Measurements from ENCODE around the gene FGF19.

FGF19 gene

GRCh38 chr11:69732910-69733309 is 29.1 kb upstream of the FGF19 start:
- Mint-ChIP-seq H3K27me3 (peaks cover 69% of the 10 kb centered on the region), H3K27ac (ENCODE audit: low read depth) (no peak overlapping the region), H3K36me3 (ENCODE audit: insufficient read depth) (peaks cover 2% of the 10 kb centered on the region), H3K4me1 (no peaks in the 10 kb centered on the region), H3K9me3 (peaks cover 10% of the 10 kb centered on the region), H3K4me3 (no peak overlapping the region)
- ATAC-seq (replicated peaks; ENCODE audit: extremely low read depth, poor library complexity, severe bottlenecking) (no peak), DNase-seq (ENCODE audit: low spot score in 2 of 2) (no peak)

DNA sequence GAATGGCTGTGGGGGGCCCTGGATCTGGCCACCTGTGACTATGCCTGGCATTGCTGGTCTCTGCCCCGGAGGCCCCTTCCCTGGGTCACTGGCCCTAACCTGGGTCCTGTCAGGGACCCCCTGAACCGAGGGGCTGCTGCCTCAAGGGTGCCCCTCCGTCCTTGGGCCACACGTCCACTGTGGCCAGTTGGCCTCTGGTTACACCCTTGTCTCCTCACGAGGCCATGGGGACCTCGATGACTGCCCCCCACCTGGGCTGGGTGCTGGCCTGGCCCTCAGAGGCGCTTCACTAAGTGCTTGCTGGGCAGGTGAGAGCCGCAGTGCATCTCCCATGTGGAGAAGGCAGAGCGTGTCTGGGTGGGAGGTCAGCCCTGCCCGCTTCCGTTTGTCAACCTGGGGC is 27.3 kb upstream of the FGF19 start:
- no peaks in the 10 kb centered on the region for H3K4me1 Mint-ChIP-seq
- H3K9me3 Mint-ChIP-seq: peaks cover 10% of the 10 kb centered on the region
- H3K4me3 Mint-ChIP-seq: no peak overlapping the region
- H3K27ac Mint-ChIP-seq (ENCODE audit: low read depth): no peak overlapping the region
- no peak for ATAC-seq (replicated peaks; ENCODE audit: extremely low read depth, poor library complexity, severe bottlenecking)
- H3K27me3 Mint-ChIP-seq: peaks cover 87% of the 10 kb centered on the region
- no peak for DNase-seq (ENCODE audit: low spot score in 2 of 2)
- peaks cover 2% of the 10 kb centered on the region for H3K36me3 Mint-ChIP-seq (ENCODE audit: insufficient read depth)

DNA sequence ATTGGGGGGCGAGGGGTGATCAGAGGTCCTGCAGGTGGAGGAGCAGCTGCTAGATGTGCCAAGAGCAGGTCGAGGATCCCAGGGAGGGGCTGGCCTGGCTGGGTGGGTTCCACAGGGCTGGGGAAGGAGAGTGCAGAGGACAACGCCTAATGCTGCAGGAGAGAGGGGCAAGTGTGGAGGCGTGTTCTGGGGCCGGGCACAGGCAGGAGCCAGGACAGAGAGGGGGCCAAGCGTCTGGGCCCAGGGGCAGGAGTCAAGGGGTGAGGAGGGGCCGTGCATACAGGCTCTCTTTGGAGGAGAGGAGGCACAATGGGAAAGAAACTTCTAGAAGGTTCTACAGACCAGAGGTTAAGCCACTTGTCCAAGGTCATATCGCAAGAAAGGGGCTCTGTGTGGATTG is 26.7 kb upstream of the FGF19 start:
- ATAC-seq (replicated peaks; ENCODE audit: extremely low read depth, poor library complexity, severe bottlenecking) (no peak), DNase-seq (ENCODE audit: low spot score in 2 of 2) (no peak)
- Mint-ChIP-seq H3K27ac (ENCODE audit: low read depth) (no peak overlapping the region), H3K9me3 (peaks cover 10% of the 10 kb centered on the region), H3K4me1 (no peaks in the 10 kb centered on the region), H3K4me3 (no peak overlapping the region), H3K27me3 (peaks cover 93% of the 10 kb centered on the region), H3K36me3 (ENCODE audit: insufficient read depth) (peaks cover 2% of the 10 kb centered on the region)

- H3K4me3 Mint-ChIP-seq: no peak overlapping the region
- peaks cover 3% of the 10 kb centered on the region for H3K9me3 Mint-ChIP-seq
- H3K27ac Mint-ChIP-seq (ENCODE audit: low read depth): no peak overlapping the region
- no peak for DNase-seq (ENCODE audit: low spot score in 2 of 2)
- H3K4me1 Mint-ChIP-seq: no peaks in the 10 kb centered on the region
- H3K27me3 Mint-ChIP-seq: peaks cover 96% of the 10 kb centered on the region
- ATAC-seq (replicated peaks; ENCODE audit: extremely low read depth, poor library complexity, severe bottlenecking): no peak
- H3K36me3 Mint-ChIP-seq (ENCODE audit: insufficient read depth): no peaks in the 10 kb centered on the region
Observed at GRCh38 chr11:69729252-69729651, 25.4 kb upstream of the FGF19 start.

GRCh38 chr11:69727266-69727665 is 23.4 kb upstream of the FGF19 start:
- H3K36me3 Mint-ChIP-seq (ENCODE audit: insufficient read depth): no peaks in the 10 kb centered on the region
- no peaks in the 10 kb centered on the region for H3K4me1 Mint-ChIP-seq
- no peaks in the 10 kb centered on the region for H3K9me3 Mint-ChIP-seq
- H3K27me3 Mint-ChIP-seq: peaks cover 93% of the 10 kb centered on the region
- no peak overlapping the region for H3K27ac Mint-ChIP-seq (ENCODE audit: low read depth)
- ATAC-seq (replicated peaks; ENCODE audit: extremely low read depth, poor library complexity, severe bottlenecking): no peak
- H3K4me3 Mint-ChIP-seq: no peak overlapping the region
- no peak for DNase-seq (ENCODE audit: low spot score in 2 of 2)

DNA sequence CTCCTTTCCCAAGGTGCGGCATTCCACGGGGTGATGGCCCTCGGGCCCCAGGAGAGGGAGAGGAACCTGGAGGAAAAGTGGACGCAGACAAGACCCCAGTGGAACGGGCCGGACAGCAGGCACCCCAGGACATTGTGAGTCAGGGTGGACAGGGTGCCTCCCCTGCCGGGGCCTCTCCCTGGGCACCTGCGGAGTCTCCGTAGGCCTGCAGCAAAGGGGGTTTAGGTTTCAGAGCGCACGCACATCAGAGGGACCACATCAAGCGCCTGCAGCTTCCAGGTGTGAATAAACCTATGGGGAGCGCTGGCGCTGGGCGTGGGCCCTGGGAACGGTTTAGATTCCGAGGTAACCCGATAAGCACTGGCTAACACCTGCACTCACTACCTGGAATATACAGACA is 22.7 kb upstream of the FGF19 start:
- Mint-ChIP-seq H3K36me3 (ENCODE audit: insufficient read depth) (no peaks in the 10 kb centered on the region), H3K27ac (ENCODE audit: low read depth) (no peak overlapping the region), H3K4me3 (no peak overlapping the region), H3K9me3 (no peaks in the 10 kb centered on the region), H3K27me3 (peaks cover 93% of the 10 kb centered on the region), H3K4me1 (no peaks in the 10 kb centered on the region)
- DNase-seq (ENCODE audit: low spot score in 2 of 2) (no peak), ATAC-seq (replicated peaks; ENCODE audit: extremely low read depth, poor library complexity, severe bottlenecking) (no peak)

- no peak overlapping the region for H3K27ac Mint-ChIP-seq (ENCODE audit: low read depth)
- ATAC-seq (replicated peaks; ENCODE audit: extremely low read depth, poor library complexity, severe bottlenecking) (no peak), DNase-seq (ENCODE audit: low spot score in 2 of 2) (no peak)
- peaks cover 93% of the 10 kb centered on the region for H3K27me3 Mint-ChIP-seq
- no peak overlapping the region for H3K4me3 Mint-ChIP-seq
- no peaks in the 10 kb centered on the region for H3K36me3 Mint-ChIP-seq (ENCODE audit: insufficient read depth)
- no peaks in the 10 kb centered on the region for H3K9me3 Mint-ChIP-seq
- H3K4me1 Mint-ChIP-seq: no peaks in the 10 kb centered on the region
Observed at GRCh38 chr11:69726019-69726418, 22.2 kb upstream of the FGF19 start.

- Mint-ChIP-seq H3K4me3 (no peak overlapping the region), H3K27me3 (peaks cover 80% of the 10 kb centered on the region), H3K4me1 (peaks cover 5% of the 10 kb centered on the region), H3K27ac (ENCODE audit: low read depth) (no peak overlapping the region), H3K36me3 (ENCODE audit: insufficient read depth) (no peaks in the 10 kb centered on the region), H3K9me3 (no peaks in the 10 kb centered on the region)
- ATAC-seq (replicated peaks; ENCODE audit: extremely low read depth, poor library complexity, severe bottlenecking) (no peak), DNase-seq (ENCODE audit: low spot score in 2 of 2) (no peak)
Observed at GRCh38 chr11:69721745-69722144, 17.9 kb upstream of the FGF19 start.

DNA sequence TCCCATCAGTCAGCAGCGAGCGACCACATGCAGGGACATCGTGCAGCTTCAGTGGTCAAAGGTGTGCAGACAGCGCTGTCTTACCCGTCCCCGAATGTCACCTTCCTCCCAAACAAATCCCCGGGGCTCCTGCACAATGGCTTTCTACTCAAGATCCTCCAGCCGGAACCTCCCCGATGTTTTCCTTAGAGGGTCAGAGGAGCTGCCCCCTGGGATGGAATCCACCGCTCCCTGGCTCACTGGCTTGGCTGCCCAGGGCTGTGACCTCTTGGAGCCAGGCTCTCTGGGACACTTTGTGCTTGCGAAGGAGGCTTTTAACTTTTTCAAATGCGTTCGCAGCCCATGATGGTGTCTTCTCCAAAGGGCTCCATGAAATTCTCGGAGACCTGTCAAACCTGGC is 17.3 kb upstream of the FGF19 start:
- DNase-seq (ENCODE audit: low spot score in 2 of 2): no peak
- ATAC-seq (replicated peaks; ENCODE audit: extremely low read depth, poor library complexity, severe bottlenecking): no peak
- peaks cover 5% of the 10 kb centered on the region for H3K4me1 Mint-ChIP-seq
- no peak overlapping the region for H3K27ac Mint-ChIP-seq (ENCODE audit: low read depth)
- H3K4me3 Mint-ChIP-seq: no peak overlapping the region
- no peaks in the 10 kb centered on the region for H3K36me3 Mint-ChIP-seq (ENCODE audit: insufficient read depth)
- H3K27me3 Mint-ChIP-seq: peaks cover 74% of the 10 kb centered on the region
- no peaks in the 10 kb centered on the region for H3K9me3 Mint-ChIP-seq

GRCh38 chr11:69718912-69719311 is 15.1 kb upstream of the FGF19 start:
- Mint-ChIP-seq H3K27ac (ENCODE audit: low read depth) (no peak overlapping the region), H3K27me3 (peaks cover 57% of the 10 kb centered on the region)

GRCh38 chr11:69718147-69718546 is 14.3 kb upstream of the FGF19 start:
- no peak for DNase-seq (ENCODE audit: low spot score in 2 of 2)
- ATAC-seq (replicated peaks; ENCODE audit: extremely low read depth, poor library complexity, severe bottlenecking): no peak
- H3K4me1 Mint-ChIP-seq: peaks cover 5% of the 10 kb centered on the region
- no peak overlapping the region for H3K27ac Mint-ChIP-seq (ENCODE audit: low read depth)
- no peaks in the 10 kb centered on the region for H3K9me3 Mint-ChIP-seq
- H3K36me3 Mint-ChIP-seq (ENCODE audit: insufficient read depth): peaks cover under 1% of the 10 kb centered on the region
- H3K27me3 Mint-ChIP-seq: peaks cover 50% of the 10 kb centered on the region
- H3K4me3 Mint-ChIP-seq: no peak overlapping the region

More at GRCh38 chr11:69718912-69719311, 15.1 kb upstream of the FGF19 start:
- ATAC-seq (replicated peaks; ENCODE audit: extremely low read depth, poor library complexity, severe bottlenecking) (no peak), DNase-seq (ENCODE audit: low spot score in 2 of 2) (no peak)
- H3K4me1 Mint-ChIP-seq: peaks cover 5% of the 10 kb centered on the region
- H3K4me3 Mint-ChIP-seq: no peak overlapping the region
- no peaks in the 10 kb centered on the region for H3K9me3 Mint-ChIP-seq
- no peaks in the 10 kb centered on the region for H3K36me3 Mint-ChIP-seq (ENCODE audit: insufficient read depth)

GRCh38 chr11:69716891-69717747 is 13.3 kb upstream of the FGF19 start:
- Mint-ChIP-seq H3K4me3 (no peak overlapping the region), H3K9me3 (no peaks in the 10 kb centered on the region)

DNA sequence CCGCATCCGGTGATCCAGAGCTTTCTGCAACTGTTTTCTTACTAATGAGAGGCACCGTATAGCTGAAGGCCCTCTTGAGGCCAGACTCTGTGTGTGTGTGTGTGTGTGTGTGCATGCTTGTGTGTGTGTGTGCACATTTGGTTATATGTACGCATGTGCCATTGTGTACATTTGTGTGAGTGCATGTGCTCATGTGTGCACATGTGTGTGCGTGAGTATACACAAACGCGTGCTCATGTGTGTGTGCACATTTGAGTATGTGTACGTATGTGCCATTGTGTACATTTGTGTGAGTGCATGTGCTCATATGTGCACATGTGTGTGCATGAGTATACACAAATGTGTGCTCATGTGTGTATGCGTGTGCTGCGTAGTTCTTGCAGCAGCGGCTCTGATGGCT is 12.3 kb upstream of the FGF19 start:
- DNase-seq (ENCODE audit: low spot score in 2 of 2): no peak
- H3K4me1 Mint-ChIP-seq: peaks cover 15% of the 10 kb centered on the region
- peaks cover 2% of the 10 kb centered on the region for H3K36me3 Mint-ChIP-seq (ENCODE audit: insufficient read depth)
- ATAC-seq (replicated peaks; ENCODE audit: extremely low read depth, poor library complexity, severe bottlenecking): no peak
- H3K4me3 Mint-ChIP-seq: no peak overlapping the region
- H3K27me3 Mint-ChIP-seq: peaks cover 41% of the 10 kb centered on the region
- H3K27ac Mint-ChIP-seq (ENCODE audit: low read depth): no peak overlapping the region
- H3K9me3 Mint-ChIP-seq: no peaks in the 10 kb centered on the region

More at GRCh38 chr11:69716891-69717747, 13.3 kb upstream of the FGF19 start:
- ATAC-seq (replicated peaks; ENCODE audit: extremely low read depth, poor library complexity, severe bottlenecking) (no peak), DNase-seq (ENCODE audit: low spot score in 2 of 2) (no peak)
- Mint-ChIP-seq H3K4me1 (peaks cover 8% of the 10 kb centered on the region), H3K27me3 (peaks cover 46% of the 10 kb centered on the region), H3K27ac (ENCODE audit: low read depth) (no peak overlapping the region), H3K36me3 (ENCODE audit: insufficient read depth) (peaks cover 2% of the 10 kb centered on the region)

Data from central memory CD8-positive, alpha-beta T cell (primary cell).